A549 treated with CORT108297 at 1 μM for 4 hours (cell line): Measurements from ENCODE around the gene OR51A2. TPM values are rescaled to one million over a fixed set of nuclear protein-coding genes. Genes with fewer than 3 reads are reported as not detected.

ENCODE experiments used
- total RNA-seq: library from RNA; stranded (reverse); fragments of 200-300 nt; extraction: Qiagen RNA extraction; gene quantifications from 5 replicates; pipeline ENCODE4 v1.2.3, GENCODE V29; 2022

The OR51A2 gene
- not detected in 5 replicates for total RNA-seq

GRCh38 chr11:4955613-4956012, at the start of gene OR51A2:
Gene OR51A2, minus strand, starts transcription at chr11:4955713. Its CDS starts 0 bp downstream, at chr11:4955713.

GRCh38 chr11:4994551-4994950, 39.0 kb upstream of the OR51A2 start, which contains the start of gene OR51L1:
Gene OR51L1, plus strand, starts transcription at chr11:4994851. Its CDS starts 4,132 bp downstream, at chr11:4998983.

GRCh38 chr11:4947505-4947904, 8.0 kb downstream of the OR51A2 start, which contains the start of gene OR51A4:
Gene OR51A4, minus strand, starts transcription at chr11:4947605. Its CDS starts 505 bp downstream, at chr11:4947100.

GRCh38 chr11:4924239-4924638, 31.3 kb downstream of the OR51A2 start, which contains the start of gene OR51G1:
Gene OR51G1, minus strand, starts transcription at chr11:4924339. Its CDS starts 0 bp downstream, at chr11:4924339.

GRCh38 chr11:4919250-4919649, 36.3 kb downstream of the OR51A2 start, which contains the start of gene OR51G2:
Gene OR51G2, minus strand, starts transcription at chr11:4919350. Its CDS starts 3,687 bp downstream, at chr11:4915663.

Other genes with a start within 250 kb of the OR51A2 start
- not detected in 5 replicates for gene OR51F1, start 185.8 kb downstream of the OR51A2 start, total RNA-seq
- not detected in 5 replicates for gene OR52R1, start 151.3 kb downstream of the OR51A2 start, total RNA-seq
- not detected in 5 replicates for gene OR51F2, start 134.4 kb downstream of the OR51A2 start, total RNA-seq
- gene OR51S1, start 106.5 kb downstream of the OR51A2 start, total RNA-seq: not detected in 5 replicates
- not detected in 5 replicates for gene OR51T1, start 73.8 kb downstream of the OR51A2 start, total RNA-seq
- not detected in 5 replicates for gene OR51A7, start 51.9 kb downstream of the OR51A2 start, total RNA-seq
- gene OR51G2, start 36.4 kb downstream of the OR51A2 start, total RNA-seq: not detected in 5 replicates
- gene OR51G1, start 31.4 kb downstream of the OR51A2 start, total RNA-seq: not detected in 5 replicates
- not detected in 5 replicates for gene OR51A4, start 8.1 kb downstream of the OR51A2 start, total RNA-seq
- gene OR51L1, start 39.1 kb upstream of the OR51A2 start, total RNA-seq: not detected in 5 replicates
- not detected in 5 replicates for gene OR52J3, start 90.8 kb upstream of the OR51A2 start, total RNA-seq
- not detected in 5 replicates for gene OR52E2, start 103.9 kb upstream of the OR51A2 start, total RNA-seq
- not detected in 5 replicates for gene OR52E1, start 113.9 kb upstream of the OR51A2 start, total RNA-seq
- gene OR52A5, start 182.6 kb upstream of the OR51A2 start, total RNA-seq: not detected in 5 replicates
- not detected in 5 replicates for gene OR52A1, start 199.0 kb upstream of the OR51A2 start, total RNA-seq
- gene OR51V1, start 245.0 kb upstream of the OR51A2 start, total RNA-seq: not detected in 5 replicates